22Rv1 (cell line): Measurements from ENCODE around the gene C5.

Experiments
- H3K27ac ChIP-seq: fragments of 450-650 bp; 2 replicates; pipeline ENCODE4 v1.5.1; 2017
- CTCF ChIP-seq: fragments of 450-650 bp; IDR thresholded peaks from 2 replicates; pipeline ENCODE4 v1.5.1; 2017; ENCODE audit warnings: mild to moderate bottlenecking
- ZFX ChIP-seq: fragments of 450-650 bp; IDR thresholded peaks from 2 replicates; pipeline ENCODE4 v1.6.1; 2017; ENCODE audit warnings: antibody characterized with exemption, borderline replicate concordance

Gene C5

DNA sequence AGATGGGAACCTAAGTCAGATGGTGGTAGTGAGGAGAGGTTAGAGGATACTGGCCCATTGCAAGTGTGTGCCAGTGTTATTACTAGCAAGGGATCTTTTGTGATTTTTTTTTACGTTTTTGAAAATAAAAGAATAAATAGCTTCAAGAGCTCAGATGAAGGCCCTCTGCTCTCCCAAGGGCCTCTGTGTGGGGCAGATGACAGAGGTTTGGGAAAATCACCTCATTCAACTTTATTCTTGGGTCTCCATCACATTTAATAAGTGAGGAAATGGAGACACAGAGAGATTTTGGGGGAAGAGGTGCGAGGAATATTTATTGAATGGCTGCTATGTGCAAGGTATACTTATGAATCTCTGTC lies 113.3 kb downstream of the C5 start:
- TF ChIP-seq CTCF: peak; percentile 64
- TF ChIP-seq ZFX: no peak
- peak overlapping the region; percentile 66; the same call in 1 of the 2 replicates for H3K27ac ChIP-seq

- peak overlapping the region; percentile 66 for H3K27ac ChIP-seq
- TF ChIP-seq CTCF: peak; percentile 95
- no peak for TF ChIP-seq ZFX
These were observed 113.9 kb downstream of the C5 start for GRCh38 chr9:120936011-120936763.

GRCh38 chr9:120935383-120935857 lies 114.7 kb downstream of the C5 start:
- H3K27ac ChIP-seq: peak overlapping the region; percentile 66
- no peak for TF ChIP-seq CTCF
- TF ChIP-seq ZFX: no peak

DNA sequence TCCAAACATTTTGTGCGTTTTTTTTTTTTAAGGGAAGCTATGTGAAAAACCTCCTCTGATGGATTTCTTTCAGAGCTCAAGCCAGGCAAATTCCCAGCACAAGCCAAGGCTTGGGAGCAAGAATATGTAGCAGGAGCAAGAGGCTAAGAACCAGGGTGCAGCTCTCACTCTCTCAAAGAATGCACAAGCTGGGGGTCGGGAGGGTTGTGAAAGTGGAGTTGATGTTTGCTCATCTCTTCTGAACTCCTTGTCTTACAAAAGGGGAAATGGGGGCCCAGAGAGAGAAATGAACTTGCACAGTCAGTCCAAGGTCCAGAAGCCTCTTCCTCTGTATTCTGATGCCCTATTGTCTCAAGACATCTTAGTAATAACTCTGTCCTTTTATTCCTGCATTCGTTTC lies 115.8 kb downstream of the C5 start:
- H3K27ac ChIP-seq: no peak overlapping the region
- no peak for TF ChIP-seq CTCF
- TF ChIP-seq ZFX: no peak

GRCh38 chr9:120933310-120934055 lies 116.6 kb downstream of the C5 start:
- no peak overlapping the region for H3K27ac ChIP-seq
- no peak for TF ChIP-seq ZFX
- no peak for TF ChIP-seq CTCF

DNA sequence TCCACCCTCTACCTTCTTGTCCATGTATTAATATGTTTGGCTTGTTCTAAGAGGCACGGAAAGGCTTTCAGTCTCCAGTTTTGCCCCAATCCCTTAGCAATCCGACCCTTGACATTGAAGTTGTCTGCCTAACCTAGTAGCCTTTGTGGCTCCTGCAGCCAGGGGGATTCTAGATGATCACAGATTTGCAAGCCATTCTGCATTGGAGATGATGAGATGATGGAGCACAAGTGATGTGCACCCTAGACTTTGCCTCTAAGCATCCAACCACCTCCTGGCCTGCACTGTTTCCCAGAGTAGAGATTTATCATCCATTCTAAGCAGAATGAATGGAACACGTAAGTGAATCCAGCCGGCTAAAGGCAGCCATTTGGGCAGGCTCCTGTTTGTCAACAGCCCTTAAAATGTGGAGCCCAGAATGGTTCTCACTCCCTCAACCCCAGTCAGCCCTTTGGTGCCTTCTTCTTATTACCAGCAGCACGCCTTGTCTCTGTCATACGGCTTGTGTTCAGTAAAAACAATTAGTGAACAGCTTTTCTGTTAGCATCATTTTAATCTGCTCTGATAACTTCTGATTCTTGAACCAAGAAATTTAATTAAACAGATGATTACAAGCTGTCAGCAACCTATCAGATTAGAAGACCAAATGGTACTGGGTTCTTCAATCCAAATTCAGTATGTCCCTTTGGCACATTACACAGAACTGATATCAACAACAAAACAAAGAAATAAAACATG lies 117.8 kb downstream of the C5 start:
- H3K27ac ChIP-seq: peak overlapping the region; percentile 33; the same call in 1 of the 2 replicates
- no peak for TF ChIP-seq ZFX

DNA sequence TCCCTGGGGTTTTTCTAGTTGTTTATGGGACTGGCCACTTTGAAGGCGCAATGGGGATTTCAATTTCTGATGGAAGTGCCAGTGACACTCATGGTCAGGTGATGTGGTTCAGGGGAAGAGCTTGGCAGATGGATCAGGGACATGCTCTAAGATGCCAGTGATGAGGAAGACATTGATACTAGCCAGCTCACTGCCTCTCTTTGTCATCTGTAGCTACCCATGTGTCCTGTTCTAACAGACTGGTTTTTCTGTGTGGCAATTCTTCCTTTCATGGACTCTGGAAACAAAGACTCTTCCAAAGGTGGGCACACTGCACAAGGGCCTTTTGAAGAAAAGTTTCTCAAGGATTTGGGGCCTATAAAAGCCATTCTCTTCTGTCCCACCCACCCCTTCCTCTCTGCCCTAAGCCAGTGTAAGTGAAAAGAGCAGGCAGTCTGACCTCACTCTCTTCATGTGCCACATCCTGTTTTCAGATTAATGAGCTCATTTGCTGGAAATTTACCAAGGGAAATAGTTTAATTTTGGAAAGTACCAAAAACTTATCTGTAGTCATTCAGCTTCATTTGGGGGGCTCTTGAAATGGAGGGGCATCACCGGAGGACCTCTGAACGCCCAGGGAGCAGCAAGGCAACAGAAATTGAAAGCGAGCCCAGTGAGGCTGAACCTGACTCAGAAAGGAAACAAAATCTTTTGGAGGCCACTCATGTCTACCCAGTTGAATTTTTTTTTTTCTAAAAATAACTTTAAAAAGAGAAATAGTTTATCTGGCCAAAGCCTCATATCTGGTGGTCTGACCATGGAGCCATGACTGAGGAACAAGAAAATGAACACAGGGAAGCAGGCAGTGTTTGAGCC lies 118.6 kb downstream of the C5 start:
- TF ChIP-seq ZFX: no peak
- no peak for TF ChIP-seq CTCF
- H3K27ac ChIP-seq: peak overlapping the region; percentile 33; the same call in 1 of the 2 replicates
